HepG2 (cell line): ENCODE results near the gene MTFR1L. TPM values are rescaled to one million over a fixed set of nuclear protein-coding genes. Genes with fewer than 3 reads are reported as not detected.

Experiments used
- BHLHE40 ChIP-seq: IDR thresholded peaks from 2 replicates; pipeline ENCODE4 v1.6.1; 2011; ENCODE audit warnings: low read length, improper control_type of control experiment
- GTF3A ChIP-seq: sonication (generic); formaldehyde crosslinking; conservative IDR thresholded peaks from 2 replicates; pipeline ENCODE4 v1.4.0; 2020; ENCODE audit warnings: mild to moderate bottlenecking, missing genetic modification reagents
- HDAC1 ChIP-seq: sonication (generic); formaldehyde crosslinking; IDR thresholded peaks from 2 replicates; pipeline ENCODE4 v1.5.1; 2020; ENCODE audit warnings: mild to moderate bottlenecking, missing genetic modification reagents
- IRF2 ChIP-seq: IDR thresholded peaks from 2 replicates; pipeline ENCODE4 v1.6.1; 2018; ENCODE audit warnings: missing genetic modification reagents, missing compliant biosample characterization
- KAT7 ChIP-seq: IDR thresholded peaks from 2 replicates; pipeline ENCODE4 v1.6.1; 2018; ENCODE audit warnings: borderline replicate concordance, missing compliant biosample characterization
- KDM3A ChIP-seq: IDR thresholded peaks from 2 replicates; pipeline ENCODE4 v1.6.1; 2018; ENCODE audit warnings: low read depth, missing compliant biosample characterization
- MAZ ChIP-seq, 2 experiments: sonication (generic) in 1 of 2; formaldehyde crosslinking in 1 of 2; IDR thresholded peaks; 2 replicates each; pipeline versions ENCODE4 v1.5.0 to v1.6.1; 2012 to 2020; ENCODE audit warnings: low read depth in 2 of 2, mild to moderate bottlenecking in 2 of 2, borderline replicate concordance in 1 of 2, improper control_type of control experiment in 1 of 2, low read length in 1 of 2, missing genetic modification reagents in 1 of 2, moderate library complexity in 1 of 2
- MIER3 ChIP-seq: IDR thresholded peaks from 2 replicates; pipeline ENCODE4 v1.6.1; 2016; ENCODE audit warnings: missing compliant biosample characterization, borderline replicate concordance
- POLR2G ChIP-seq: fragments of 200-400 bp; formaldehyde crosslinking; IDR thresholded peaks from 2 replicates; pipeline ENCODE4 v1.6.1; 2018; ENCODE audit warnings: mild to moderate bottlenecking, low read depth, low read length, moderate library complexity
- SIN3B ChIP-seq: fragments of 150-350 bp; IDR thresholded peaks from 2 replicates; pipeline ENCODE4 v1.6.1; 2014; ENCODE audit warnings: low read length
- SKIL ChIP-seq: sonication (generic); formaldehyde crosslinking; IDR thresholded peaks from 2 replicates; pipeline ENCODE4 v1.8.0; 2022; ENCODE audit warnings: missing genetic modification reagents, mild to moderate bottlenecking, moderate library complexity, borderline replicate concordance
- SMYD3 ChIP-seq: sonication (generic); formaldehyde crosslinking; IDR thresholded peaks from 2 replicates; pipeline ENCODE4 v1.8.1; 2023; ENCODE audit warnings: mild to moderate bottlenecking, missing genetic modification reagents
- SPEN ChIP-seq: sonication (generic); formaldehyde crosslinking; IDR thresholded peaks from 2 replicates; pipeline ENCODE4 v1.5.1; 2020; ENCODE audit warnings: low read depth, mild to moderate bottlenecking, missing genetic modification reagents
- STAT6 ChIP-seq: sonication (generic); formaldehyde crosslinking; IDR thresholded peaks from 2 replicates; pipeline ENCODE4 v1.4.0; 2020; ENCODE audit warnings: missing genetic modification reagents, mild to moderate bottlenecking, borderline replicate concordance
- ZNF251 ChIP-seq: sonication (generic); formaldehyde crosslinking; IDR thresholded peaks from 2 replicates; pipeline ENCODE4 v1.9.0; 2021; ENCODE audit warnings: mild to moderate bottlenecking, missing genetic modification reagents
- ZNF296 ChIP-seq: sonication (generic); formaldehyde crosslinking; conservative IDR thresholded peaks from 2 replicates; pipeline ENCODE4 v1.5.0; 2020; ENCODE audit warnings: mild to moderate bottlenecking, missing genetic modification reagents
- ZNF615 ChIP-seq: sonication (generic); formaldehyde crosslinking; IDR thresholded peaks from 2 replicates; pipeline ENCODE4 v1.5.0; 2020; ENCODE audit warnings: mild to moderate bottlenecking, missing genetic modification reagents, borderline replicate concordance
- ZNF629 ChIP-seq: sonication (generic); formaldehyde crosslinking; conservative IDR thresholded peaks from 2 replicates; pipeline ENCODE4 v1.5.0; 2020; ENCODE audit warnings: missing genetic modification reagents
- ZSCAN21 ChIP-seq: sonication (generic); formaldehyde crosslinking; IDR thresholded peaks from 2 replicates; pipeline ENCODE4 v1.8.0; 2022; ENCODE audit warnings: mild to moderate bottlenecking, missing genetic modification reagents, moderate library complexity, borderline replicate concordance
- polyA plus RNA-seq, 8 experiments: library from polyadenylated mRNA; depleted of rRNA in 3 of 8; stranded (reverse) in 7 of 8; unstranded in 1 of 8; fragments of >200 nt; fragmentation: Illumina TruSeq in 4 of 8; extraction: Trizol in 4 of 8; gene quantifications; 2 replicates each; pipeline versions ENCODE4 v1.2.1 to v1.2.3, GENCODE V29; 2011 to 2016; ENCODE audit warnings: low read depth in 4 of 8, missing spikeins in 1 of 8, mixed read lengths in 1 of 8; ENCODE audit not compliant: insufficient read depth in 1 of 8
- total RNA-seq, 5 experiments: library from RNA; depleted of rRNA; stranded (reverse); fragments of >200 nt; fragmentation: Illumina TruSeq; extraction: Trizol; gene quantifications; 2 replicates each; pipeline ENCODE4 v1.2.3, GENCODE V29; 2016; ENCODE audit warnings: low read depth in 1 of 5
- TF ChIP-seq, protein P1 (sequence below): sonication (generic); formaldehyde crosslinking; IDR thresholded peaks from 2 replicates; pipeline ENCODE4 v1.4.0; 2020; ENCODE audit warnings: missing genetic modification reagents
- TF ChIP-seq, protein P2 (sequence below): sonication (generic); formaldehyde crosslinking; IDR thresholded peaks from 2 replicates; pipeline ENCODE4 v1.4.0; 2020; ENCODE audit warnings: mild to moderate bottlenecking, missing genetic modification reagents

The MTFR1L gene
- total and polyA plus RNA-seq, 2 of the 13 experiments (the other 11 are each of a cell fraction or from before 2014, with no cell fraction given), result 38.0 to 55.7 TPM

- peak; percentile 48; the same call in 1 of the 2 replicates for TF ChIP-seq KAT7 (CRISPR knock-in tag)
- no peak for TF ChIP-seq STAT6 (CRISPR knock-in tag)
- TF ChIP-seq SPEN, result peak; percentile 49; the same call in 1 of the 2 replicates
- peak; percentile 74; the same call in 1 of the 2 replicates for TF ChIP-seq ZSCAN21 (CRISPR knock-in tag)
- TF ChIP-seq SKIL (CRISPR knock-in tag), result peak; percentile 66; the same call in 1 of the 2 replicates
- TF ChIP-seq, protein P1, sequence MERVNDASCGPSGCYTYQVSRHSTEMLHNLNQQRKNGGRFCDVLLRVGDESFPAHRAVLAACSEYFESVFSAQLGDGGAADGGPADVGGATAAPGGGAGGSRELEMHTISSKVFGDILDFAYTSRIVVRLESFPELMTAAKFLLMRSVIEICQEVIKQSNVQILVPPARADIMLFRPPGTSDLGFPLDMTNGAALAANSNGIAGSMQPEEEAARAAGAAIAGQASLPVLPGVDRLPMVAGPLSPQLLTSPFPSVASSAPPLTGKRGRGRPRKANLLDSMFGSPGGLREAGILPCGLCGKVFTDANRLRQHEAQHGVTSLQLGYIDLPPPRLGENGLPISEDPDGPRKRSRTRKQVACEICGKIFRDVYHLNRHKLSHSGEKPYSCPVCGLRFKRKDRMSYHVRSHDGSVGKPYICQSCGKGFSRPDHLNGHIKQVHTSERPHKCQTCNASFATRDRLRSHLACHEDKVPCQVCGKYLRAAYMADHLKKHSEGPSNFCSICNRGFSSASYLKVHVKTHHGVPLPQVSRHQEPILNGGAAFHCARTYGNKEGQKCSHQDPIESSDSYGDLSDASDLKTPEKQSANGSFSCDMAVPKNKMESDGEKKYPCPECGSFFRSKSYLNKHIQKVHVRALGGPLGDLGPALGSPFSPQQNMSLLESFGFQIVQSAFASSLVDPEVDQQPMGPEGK (CRISPR knock-in tag), result peak; percentile 90
- no peak for TF ChIP-seq ZNF296 (CRISPR knock-in tag)
- no peak for TF ChIP-seq IRF2 (CRISPR knock-in tag)
- no peak for TF ChIP-seq KDM3A (CRISPR knock-in tag)
- TF ChIP-seq, protein P2, sequence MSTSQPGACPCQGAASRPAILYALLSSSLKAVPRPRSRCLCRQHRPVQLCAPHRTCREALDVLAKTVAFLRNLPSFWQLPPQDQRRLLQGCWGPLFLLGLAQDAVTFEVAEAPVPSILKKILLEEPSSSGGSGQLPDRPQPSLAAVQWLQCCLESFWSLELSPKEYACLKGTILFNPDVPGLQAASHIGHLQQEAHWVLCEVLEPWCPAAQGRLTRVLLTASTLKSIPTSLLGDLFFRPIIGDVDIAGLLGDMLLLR, result 0 out of 2 replicates have a peak, but pooled peaks have one; percentile 72
- TF ChIP-seq SIN3B, result peak; percentile 95
- TF ChIP-seq MIER3 (CRISPR knock-in tag), result peak; percentile 37; the same call in 1 of the 2 replicates
- TF ChIP-seq BHLHE40, result peak; percentile 22; the same call in 1 of the 2 replicates
- no peak for TF ChIP-seq ZNF615 (CRISPR knock-in tag)
- no peak for TF ChIP-seq GTF3A (CRISPR knock-in tag)
- peak; percentile 42 for TF ChIP-seq ZNF629 (CRISPR knock-in tag)
- peak; percentile 85; the same call in 1 of the 2 replicates for TF ChIP-seq MAZ (IDR thresholded peaks at IDR 0.05; ENCODE audit: borderline replicate concordance, low read depth, low read length)
- peak; percentile 44 for TF ChIP-seq MAZ (CRISPR knock-in tag; IDR thresholded peaks at IDR 0.05; ENCODE audit: low read depth)
- peak; percentile 93 for TF ChIP-seq POLR2G
- peak; percentile 77; the same call in 1 of the 2 replicates for TF ChIP-seq SMYD3 (CRISPR knock-in tag)
- TF ChIP-seq HDAC1 (CRISPR knock-in tag), result peak; percentile 98
- no peak for TF ChIP-seq ZNF251 (CRISPR knock-in tag)
Observed at GRCh38 chr1:25858906-25859789, 39.4 kb downstream of the MTFR1L start, which contains the start of gene AUNIP (continued).
